Transverse colon (tissue), 4 donors: ENCODE measurements around the gene EARS2.

Experiments
- EP300 ChIP-seq: sonication (generic); formaldehyde crosslinking; IDR thresholded peaks from one replicate; pipeline ENCODE4 v1.6.1; 2017; ENCODE audit warnings: antibody characterized with exemption, low read depth
- POLR2AphosphoS5 ChIP-seq, 3 donors: sonication (generic); formaldehyde crosslinking; IDR thresholded peaks; one replicate each; pipeline ENCODE4 v1.6.1; 2016; ENCODE audit warnings: antibody characterized with exemption in 3 of 3
- TF ChIP-seq, protein P1 (sequence below), 5 experiments: fragments of 200-600 bp in 3 of 5; fragments of 450-650 bp in 2 of 5; sonication (generic) in 3 of 5; IDR thresholded peaks; 1 replicate in 2 of 5; 2 replicates in 3 of 5; pipeline ENCODE4 v1.5.1; 2016 to 2017; ENCODE audit warnings: antibody characterized with exemption in 5 of 5, inconsistent platforms in 3 of 5, mild to moderate bottlenecking in 2 of 5, moderate library complexity in 1 of 5

DNA sequence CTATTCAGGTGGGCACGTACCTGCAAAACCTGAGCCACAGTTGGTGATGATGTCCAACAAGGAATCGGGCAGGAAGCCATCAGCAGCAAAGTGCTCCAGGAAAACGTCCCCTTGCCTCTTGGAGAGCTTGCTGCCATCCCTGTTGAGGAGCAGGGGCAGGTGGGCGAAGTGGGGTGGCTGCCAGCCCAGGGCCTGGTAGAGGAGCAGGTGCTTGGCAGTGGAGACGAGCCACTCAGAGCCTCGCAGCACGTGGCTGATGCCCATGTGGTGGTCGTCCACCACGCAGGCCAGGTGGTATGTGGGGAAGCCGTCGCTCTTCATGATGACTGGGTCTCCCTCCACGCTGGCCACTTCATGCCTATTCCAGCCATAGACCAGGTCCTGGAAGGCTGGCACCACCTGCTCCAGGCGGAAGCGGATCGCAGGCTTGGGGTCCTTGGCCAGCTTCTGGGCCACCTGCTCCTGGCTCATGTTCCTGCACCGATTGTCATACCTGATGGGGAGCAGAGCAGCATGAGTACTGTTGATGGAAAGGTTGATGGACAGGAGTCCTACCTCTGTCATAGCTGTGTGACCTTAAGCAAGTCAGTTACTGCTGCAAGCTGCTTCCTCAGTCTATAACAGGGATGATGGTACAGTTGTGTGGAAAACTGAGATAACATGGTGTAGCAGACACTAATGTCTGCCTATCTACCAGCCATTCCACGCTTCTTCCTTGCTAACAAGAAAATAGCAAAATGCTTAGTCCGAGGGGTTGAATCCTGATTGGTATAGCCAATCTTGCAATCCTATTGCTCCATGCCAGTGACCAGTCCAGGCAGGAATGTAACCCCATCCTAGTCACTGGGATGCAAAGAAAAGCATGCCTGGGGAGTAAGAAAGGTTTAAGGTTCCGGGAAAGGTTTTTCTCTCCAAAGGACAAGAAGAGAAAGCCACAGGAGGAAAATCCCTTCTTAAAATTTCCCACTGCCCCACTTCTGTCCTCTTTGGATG, 22.0 kb downstream of the EARS2 start:
- no peak for TF ChIP-seq POLR2AphosphoS5 (IDR thresholded peaks at IDR 0.05)
- TF ChIP-seq, protein P1, sequence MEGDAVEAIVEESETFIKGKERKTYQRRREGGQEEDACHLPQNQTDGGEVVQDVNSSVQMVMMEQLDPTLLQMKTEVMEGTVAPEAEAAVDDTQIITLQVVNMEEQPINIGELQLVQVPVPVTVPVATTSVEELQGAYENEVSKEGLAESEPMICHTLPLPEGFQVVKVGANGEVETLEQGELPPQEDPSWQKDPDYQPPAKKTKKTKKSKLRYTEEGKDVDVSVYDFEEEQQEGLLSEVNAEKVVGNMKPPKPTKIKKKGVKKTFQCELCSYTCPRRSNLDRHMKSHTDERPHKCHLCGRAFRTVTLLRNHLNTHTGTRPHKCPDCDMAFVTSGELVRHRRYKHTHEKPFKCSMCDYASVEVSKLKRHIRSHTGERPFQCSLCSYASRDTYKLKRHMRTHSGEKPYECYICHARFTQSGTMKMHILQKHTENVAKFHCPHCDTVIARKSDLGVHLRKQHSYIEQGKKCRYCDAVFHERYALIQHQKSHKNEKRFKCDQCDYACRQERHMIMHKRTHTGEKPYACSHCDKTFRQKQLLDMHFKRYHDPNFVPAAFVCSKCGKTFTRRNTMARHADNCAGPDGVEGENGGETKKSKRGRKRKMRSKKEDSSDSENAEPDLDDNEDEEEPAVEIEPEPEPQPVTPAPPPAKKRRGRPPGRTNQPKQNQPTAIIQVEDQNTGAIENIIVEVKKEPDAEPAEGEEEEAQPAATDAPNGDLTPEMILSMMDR (IDR thresholded peaks at IDR 0.05), result no peak
- TF ChIP-seq EP300, result no peak
